Activated CD4-positive, CD25-positive, alpha-beta regulatory T cell treated with anti-CD3 and anti-CD28 coated beads, Interleukin-2, amount 50 U/mL, for 72 hours (primary cell): ENCODE measurements around the gene ANXA2R.
"Not testable (repeated sequence)": the region's sequence is repeated elsewhere in the genome, so short reads cannot be mapped to it uniquely, and the experiment has no call there.

ENCODE experiments used
- DNase-seq: peaks from one replicate; pipeline ENCODE4 v3.0.0; 2021

The ANXA2R gene

DNA sequence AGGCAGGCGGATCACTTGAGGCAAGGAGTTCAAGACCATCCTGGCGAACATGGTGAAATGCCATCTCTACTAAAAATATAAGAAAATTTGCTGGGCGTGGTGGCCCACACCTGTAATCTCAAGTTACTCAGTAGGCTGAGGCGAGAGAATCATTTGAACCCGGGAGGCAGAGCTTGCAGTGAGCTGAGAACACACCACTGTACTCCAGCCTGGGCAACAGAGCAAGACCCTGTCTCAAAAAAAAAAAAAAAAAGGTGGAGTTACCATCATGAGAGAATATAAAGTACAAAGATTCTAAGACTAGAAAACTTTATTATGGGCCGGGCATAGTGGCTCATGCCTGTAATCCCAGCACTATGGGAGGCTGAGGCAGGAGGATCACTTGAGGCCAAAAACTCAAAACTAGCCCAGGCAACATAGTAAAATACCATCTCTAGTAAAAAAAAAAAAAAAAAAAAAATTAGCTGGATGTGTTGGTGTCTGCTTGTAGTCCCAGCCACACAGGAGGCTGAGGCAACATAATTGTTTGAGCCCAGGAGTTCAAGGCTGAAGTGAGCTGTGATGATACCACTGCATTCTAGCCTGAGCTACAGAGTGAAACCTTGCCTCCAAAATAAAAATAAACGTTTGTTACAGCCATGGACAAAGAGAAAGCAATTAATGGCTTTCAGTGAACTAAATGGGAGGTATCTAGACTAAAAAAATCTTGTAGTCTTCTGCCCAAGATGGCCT is 12.9 kb downstream of the ANXA2R start:
- DNase-seq: no peak

GRCh38 chr5:43025184-43025950 is 14.8 kb downstream of the ANXA2R start:
- DNase-seq: not testable (repeated sequence)

DNA sequence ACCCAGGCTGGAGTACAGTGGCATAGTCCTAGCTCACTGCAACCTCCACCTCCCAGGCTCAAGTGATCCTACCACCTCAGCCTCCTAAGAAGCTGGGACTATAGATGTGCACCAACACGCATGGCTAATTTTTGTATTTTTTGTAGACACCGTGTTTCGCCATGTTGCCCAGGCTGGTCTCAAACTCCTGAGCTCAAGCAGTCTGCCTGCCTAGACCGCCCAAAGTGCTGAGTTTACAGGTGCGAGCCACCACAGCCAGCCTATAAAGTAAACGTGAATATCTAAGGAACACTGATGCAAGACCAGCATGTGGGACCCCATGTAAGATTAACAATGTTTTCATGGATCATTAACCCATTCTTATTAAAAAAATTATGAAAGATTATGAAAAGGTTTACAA is 15.9 kb downstream of the ANXA2R start:
- no peak for DNase-seq

- no peak for DNase-seq
These were observed 19.0 kb downstream of the ANXA2R start for GRCh38 chr5:43021151-43021550.

GRCh38 chr5:43020399-43020746 is 19.7 kb downstream of the ANXA2R start:
- DNase-seq: peak; percentile 49

- peak; percentile 71 for DNase-seq
These were observed 20.3 kb downstream of the ANXA2R start for GRCh38 chr5:43019614-43020398.

GRCh38 chr5:43019291-43019613 is 20.9 kb downstream of the ANXA2R start:
- no peak for DNase-seq

DNA sequence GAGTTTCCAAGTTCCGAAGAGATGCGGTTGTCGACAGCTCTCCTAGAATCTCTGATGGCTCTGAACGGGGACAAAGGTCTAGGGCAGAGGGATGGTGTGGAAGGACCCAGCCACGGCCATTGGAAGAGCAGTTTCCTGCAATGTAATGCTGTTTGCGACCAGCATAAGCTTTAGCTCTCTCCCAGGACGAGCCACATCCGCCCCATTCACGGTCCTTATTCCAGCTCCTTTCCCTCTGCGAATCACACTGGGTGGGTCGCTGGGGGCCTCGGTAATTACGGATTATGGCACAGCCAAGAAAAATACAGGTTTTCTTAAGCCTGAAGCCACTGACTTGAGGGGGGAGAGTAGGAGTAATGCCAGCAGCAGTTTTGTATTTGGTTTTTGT is 22.7 kb downstream of the ANXA2R start:
- no peak for DNase-seq

DNA sequence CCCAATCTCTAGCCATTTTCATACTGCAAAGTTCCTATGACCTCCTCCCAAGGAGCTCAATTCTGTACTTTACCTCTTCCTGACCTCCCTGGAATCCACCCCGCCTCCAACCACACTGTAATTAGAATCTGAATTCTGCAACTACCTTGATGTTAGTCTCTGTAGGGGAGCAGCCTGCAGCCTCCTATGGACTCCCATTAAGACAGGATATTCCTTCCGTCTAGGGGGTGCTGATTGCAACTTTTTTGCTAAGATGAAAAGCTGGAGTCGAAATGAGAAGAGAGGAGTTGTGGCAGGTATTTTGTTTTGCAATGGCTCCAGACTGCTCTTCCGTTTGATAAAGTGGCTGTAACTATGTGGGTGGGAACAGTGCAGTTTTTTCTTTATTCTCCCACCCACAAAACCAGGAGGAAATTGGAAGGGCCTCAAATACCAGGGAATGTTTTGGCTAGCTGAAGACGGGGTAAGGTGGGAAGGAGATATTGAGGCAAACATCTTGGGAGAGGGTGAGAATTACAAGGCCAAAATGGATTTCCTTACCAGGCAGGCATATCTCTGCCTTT is 23.8 kb downstream of the ANXA2R start:
- no peak for DNase-seq

- DNase-seq: no peak
These were observed 25.6 kb downstream of the ANXA2R start for GRCh38 chr5:43014522-43014921.

DNA sequence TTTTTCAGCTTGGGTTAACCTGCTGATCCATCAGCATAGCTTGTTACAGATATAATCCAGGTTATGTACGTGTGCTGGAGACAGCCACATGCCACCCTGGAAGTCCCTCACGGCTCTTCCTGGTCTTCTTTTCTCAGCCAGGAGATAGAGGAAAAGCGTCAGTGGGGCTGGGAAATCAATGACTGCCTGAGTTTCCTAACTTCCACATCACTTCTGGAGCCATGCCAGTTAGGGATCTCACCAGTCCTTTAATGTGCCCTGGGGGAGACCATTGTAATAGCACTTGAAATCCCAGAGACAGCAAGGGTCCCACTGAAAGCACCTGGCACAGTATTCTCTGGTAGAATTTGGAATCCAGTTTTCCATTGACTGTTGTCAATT is 29.2 kb downstream of the ANXA2R start:
- no peak for DNase-seq

DNA sequence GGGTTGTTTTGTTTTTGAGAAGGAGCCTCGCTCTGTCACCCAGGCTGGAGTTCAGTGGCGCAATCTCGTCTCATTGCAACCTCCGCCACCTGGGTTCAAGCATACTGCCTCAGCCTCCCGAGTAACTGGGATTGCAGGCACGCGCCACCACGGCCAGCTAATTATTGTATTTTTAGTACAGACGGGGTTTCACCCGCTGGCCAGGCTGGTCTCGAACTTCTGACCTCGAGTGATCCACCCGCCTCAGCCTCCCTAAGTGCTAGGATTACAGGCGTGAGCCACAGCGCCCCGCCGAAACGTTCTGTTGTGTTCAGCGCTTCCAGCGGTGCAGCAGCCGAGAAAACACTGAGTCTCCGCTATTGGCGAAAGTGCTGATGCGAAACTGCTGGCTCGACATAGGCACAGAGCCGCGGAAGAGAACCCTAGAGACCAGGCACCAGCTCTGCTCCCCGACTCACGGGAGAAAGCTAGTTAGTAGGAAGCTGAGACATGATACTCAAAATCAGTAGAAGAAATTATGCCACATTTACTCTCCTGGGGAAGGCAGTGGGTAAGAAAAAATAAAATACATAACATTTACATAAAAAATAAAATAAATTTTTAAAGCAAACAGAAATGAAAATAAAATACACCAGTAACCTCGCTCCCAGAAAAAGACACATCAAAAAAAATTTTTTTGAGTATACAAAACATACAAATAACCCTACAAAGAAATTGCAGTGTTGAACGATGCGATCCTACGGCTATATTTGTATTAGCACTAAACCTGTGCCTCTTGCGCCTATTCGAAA is 31.6 kb downstream of the ANXA2R start:
- peak; percentile 79 for DNase-seq

DNA sequence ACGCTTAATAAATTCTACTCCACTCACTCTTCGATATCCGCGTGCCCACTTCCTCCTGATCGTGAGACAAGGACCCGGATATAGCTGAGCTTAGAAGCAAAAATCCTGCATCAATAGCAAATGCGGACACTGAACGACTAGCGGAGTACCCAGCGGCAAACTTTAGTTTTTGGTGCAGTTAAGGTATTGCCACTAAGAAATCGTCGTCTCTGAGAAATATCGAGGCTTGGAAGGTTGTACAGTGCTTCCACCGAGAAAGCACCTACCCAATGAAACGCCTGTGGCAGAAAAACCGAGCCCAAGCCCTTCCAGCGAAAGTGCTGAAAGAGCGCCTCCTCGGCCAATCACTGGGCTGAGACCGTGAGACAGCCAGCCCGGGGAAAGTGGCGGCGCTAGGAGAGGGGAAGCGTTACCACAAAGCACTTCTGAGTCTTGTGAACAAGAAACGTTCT is 32.2 kb downstream of the ANXA2R start:
- peak; percentile 74 for DNase-seq

GRCh38 chr5:43007246-43007910 is 32.7 kb downstream of the ANXA2R start:
- peak; percentile 71 for DNase-seq

GRCh38 chr5:43006424-43007202 is 33.5 kb downstream of the ANXA2R start:
- DNase-seq: no peak

- no peak for DNase-seq
These were observed 35.1 kb downstream of the ANXA2R start for GRCh38 chr5:43005031-43005430.

DNA sequence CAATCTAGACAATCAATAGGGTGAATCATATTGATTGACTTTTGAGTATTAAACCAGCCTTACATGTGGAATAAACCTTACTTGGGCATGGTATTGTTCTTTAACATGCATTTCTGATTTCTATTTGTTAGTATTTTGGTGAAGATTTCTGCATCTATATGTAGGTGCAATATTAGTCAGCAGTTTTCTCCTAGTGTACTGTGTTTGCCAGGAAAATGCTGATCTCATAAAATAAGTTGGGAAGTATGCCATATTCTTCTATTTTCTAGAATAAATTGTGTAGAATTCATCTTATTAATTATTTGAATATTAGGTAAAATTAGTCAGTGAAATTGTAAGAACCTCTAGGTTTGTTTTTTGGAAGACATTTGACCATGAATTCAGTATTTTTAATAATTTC is 38.4 kb downstream of the ANXA2R start:
- DNase-seq: no peak

DNA sequence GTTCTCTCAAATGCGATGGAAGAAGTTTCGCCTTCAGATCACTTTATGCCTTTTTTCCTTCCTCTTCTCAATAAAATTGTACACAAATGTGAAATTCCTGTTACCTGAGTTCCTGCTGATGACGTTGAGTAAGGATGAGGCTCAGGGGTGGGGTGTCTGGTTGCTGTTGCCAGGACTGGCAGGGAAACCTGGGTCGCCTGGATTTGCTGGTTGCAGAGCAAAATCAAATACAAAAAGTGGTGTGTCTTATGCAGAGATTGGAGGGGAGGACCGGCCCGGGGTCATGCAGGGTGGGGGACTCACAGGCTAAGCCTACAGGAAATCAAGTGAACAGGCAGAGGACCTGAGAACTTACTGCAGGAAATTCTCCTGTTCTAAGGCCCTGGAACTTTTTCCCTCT is 39.2 kb downstream of the ANXA2R start:
- DNase-seq: no peak

DNA sequence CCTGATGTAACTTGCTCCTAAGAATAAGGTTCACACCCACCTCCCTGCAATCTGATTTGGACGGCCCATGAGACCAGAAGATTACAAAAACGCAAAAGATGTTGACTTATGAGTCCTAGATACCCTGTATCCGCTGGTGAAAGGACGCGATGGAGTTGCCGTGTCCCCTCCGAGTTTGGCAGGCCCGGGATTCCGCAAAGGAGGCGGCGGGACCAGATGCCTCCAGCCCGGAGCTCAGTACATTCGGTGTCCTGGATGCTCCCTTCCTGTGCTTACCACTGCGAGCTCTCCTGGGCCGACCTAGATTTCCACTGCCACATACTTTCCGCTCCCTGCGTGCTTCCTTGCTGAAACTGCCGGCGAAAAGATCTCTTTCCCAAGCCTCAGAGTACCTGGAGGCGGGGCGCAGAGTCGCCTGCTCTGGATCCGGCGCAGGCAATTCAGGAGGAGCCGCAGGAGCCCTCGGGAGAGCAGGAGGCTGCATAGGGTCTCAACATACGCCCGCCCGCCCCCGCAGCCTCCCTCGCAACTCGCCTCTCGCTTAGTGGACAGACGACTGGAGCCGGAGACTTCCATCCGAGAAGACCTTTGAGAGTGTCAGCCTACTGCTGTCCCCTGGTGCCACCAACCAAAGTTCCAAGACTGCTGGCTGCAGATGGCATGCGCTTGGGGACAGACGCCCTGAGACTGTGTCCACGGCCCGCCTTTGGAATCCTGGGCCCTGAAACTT is 39.8 kb downstream of the ANXA2R start:
- DNase-seq: no peak

GRCh38 chr5:42995360-42995751 is 44.8 kb downstream of the ANXA2R start:
- no peak for DNase-seq
